Sigmoid colon (tissue), 7 donors: Measurements from ENCODE around the gene ZW10. TPM values are rescaled to one million over a fixed set of nuclear protein-coding genes. Genes with fewer than 3 reads are reported as not detected.

Source experiments
- DNase-seq: peaks from one replicate; pipeline ENCODE4 v3.0.0-alpha.2; 2019
- H3K27ac ChIP-seq, 4 donors: fragments of 200-600 bp; sonication (generic); one replicate each; pipeline ENCODE4 v1.5.1; 2016 to 2019; ENCODE audit warnings: mild to moderate bottlenecking in 1 of 4
- H3K27me3 ChIP-seq, 3 donors: fragments of 200-600 bp; sonication (generic); one replicate each; pipeline ENCODE4 v1.5.1; 2019; ENCODE audit warnings: mild to moderate bottlenecking in 1 of 3
- H3K36me3 ChIP-seq, 4 donors: fragments of 200-600 bp; sonication (generic); one replicate each; pipeline ENCODE4 v1.5.1; 2016 to 2019
- H3K4me1 ChIP-seq, 4 donors: fragments of 200-600 bp; sonication (generic); one replicate each; pipeline ENCODE4 v1.5.1; 2017 to 2019
- H3K4me3 ChIP-seq, 4 donors: fragments of 200-600 bp; sonication (generic); one replicate each; pipeline ENCODE4 v1.5.1; 2017 to 2019; ENCODE audit warnings: mild to moderate bottlenecking in 2 of 4, moderate library complexity in 1 of 4
- H3K9me3 ChIP-seq, 4 donors: fragments of 200-600 bp in 3 of 4; sonication (generic) in 3 of 4; one replicate each; pipeline versions ENCODE4 v1.5.1 to v1.6.1; 2013 to 2019
- EP300 ChIP-seq, 4 donors: sonication (generic); formaldehyde crosslinking; IDR thresholded peaks; one replicate each; pipeline ENCODE4 v1.6.1; 2017; ENCODE audit warnings: antibody characterized with exemption in 4 of 4
- POLR2A ChIP-seq, 2 donors: fragments of 450-650 bp; IDR thresholded peaks; one replicate each; pipeline ENCODE4 v1.6.1; 2016; ENCODE audit warnings: antibody characterized with exemption in 2 of 2, mild to moderate bottlenecking in 2 of 2, moderate library complexity in 2 of 2
- POLR2AphosphoS5 ChIP-seq, 4 donors: sonication (generic); formaldehyde crosslinking; IDR thresholded peaks; one replicate each; pipeline ENCODE4 v1.6.1; 2017; ENCODE audit warnings: antibody characterized with exemption in 4 of 4
- WGBS, 2 donors: extraction: QIAGEN DNeasy Blood & Tissue Kit; methylation state at CpG; one replicate each; pipeline ENCODE4 v1.1.7; 2013; 5-methylcytosine and 5-hydroxymethylcytosine counted together
- intact Hi-C: fragments of 100-400 bp; cut with DNase I; formaldehyde crosslinking; loops from one replicate; pipeline ENCODE4 v1.15.1; 2023
- polyA plus RNA-seq, 3 donors: library from polyadenylated mRNA; stranded (reverse); fragments of 200-250 nt; gene quantifications; one replicate each; pipeline ENCODE4 v1.2.3, GENCODE V29; 2013
- small RNA-seq, 3 donors: library from RNA; depleted of rRNA; stranded (forward); fragments of <200 nt; gene quantifications; one replicate each; pipeline ENCODE3, GENCODE V24; 2016
- total RNA-seq, 4 donors: library from RNA; depleted of rRNA; stranded (reverse); fragments of >200 nt; gene quantifications; one replicate each; pipeline ENCODE4 v1.1.0, GENCODE V29; 2016
- TF ChIP-seq, protein P1 (sequence below), 4 experiments: fragments of 450-650 bp in 3 of 4; fragments of 200-600 bp in 1 of 4; IDR thresholded peaks; one replicate each; pipeline ENCODE4 v1.5.1; 2016 to 2019; ENCODE audit warnings: antibody characterized with exemption in 4 of 4, mild to moderate bottlenecking in 3 of 4, moderate library complexity in 2 of 4
- donor health status: healthy with polysubstance abuse.
- donor health status: Bipolar disorder and iron deficiency.
- donor health status: healthy.

The ZW10 gene
- total and polyA plus RNA-seq, 7 donors = 6.5 to 14.4 (median 9.8) TPM

GRCh38 chr11:113683481-113684046 is 89.9 kb downstream of the ZW10 start:
- H3K4me1 ChIP-seq = peaks cover 0 to 22% (median 13%) of the 10 kb centered on the region in 4 donors
- 34 to 67% methylated on average over 6 of the region's 6 CpGs for WGBS, 2 donors
- no peak for DNase-seq
- no peaks in the 10 kb centered on the region for H3K36me3 ChIP-seq
- intact Hi-C loops = no loop called here
- no peaks in the 10 kb centered on the region for H3K27me3 ChIP-seq
- no peak for TF ChIP-seq EP300 (IDR thresholded peaks at IDR 0.05)
- TF ChIP-seq, protein P1, sequence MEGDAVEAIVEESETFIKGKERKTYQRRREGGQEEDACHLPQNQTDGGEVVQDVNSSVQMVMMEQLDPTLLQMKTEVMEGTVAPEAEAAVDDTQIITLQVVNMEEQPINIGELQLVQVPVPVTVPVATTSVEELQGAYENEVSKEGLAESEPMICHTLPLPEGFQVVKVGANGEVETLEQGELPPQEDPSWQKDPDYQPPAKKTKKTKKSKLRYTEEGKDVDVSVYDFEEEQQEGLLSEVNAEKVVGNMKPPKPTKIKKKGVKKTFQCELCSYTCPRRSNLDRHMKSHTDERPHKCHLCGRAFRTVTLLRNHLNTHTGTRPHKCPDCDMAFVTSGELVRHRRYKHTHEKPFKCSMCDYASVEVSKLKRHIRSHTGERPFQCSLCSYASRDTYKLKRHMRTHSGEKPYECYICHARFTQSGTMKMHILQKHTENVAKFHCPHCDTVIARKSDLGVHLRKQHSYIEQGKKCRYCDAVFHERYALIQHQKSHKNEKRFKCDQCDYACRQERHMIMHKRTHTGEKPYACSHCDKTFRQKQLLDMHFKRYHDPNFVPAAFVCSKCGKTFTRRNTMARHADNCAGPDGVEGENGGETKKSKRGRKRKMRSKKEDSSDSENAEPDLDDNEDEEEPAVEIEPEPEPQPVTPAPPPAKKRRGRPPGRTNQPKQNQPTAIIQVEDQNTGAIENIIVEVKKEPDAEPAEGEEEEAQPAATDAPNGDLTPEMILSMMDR (IDR thresholded peaks at IDR 0.05) = no peak
- no peak for TF ChIP-seq POLR2A (IDR thresholded peaks at IDR 0.05)
- no peak for TF ChIP-seq POLR2AphosphoS5 (IDR thresholded peaks at IDR 0.05)
- H3K27ac ChIP-seq = no peak overlapping the region
- H3K9me3 ChIP-seq = no peaks in the 10 kb centered on the region
- no peak overlapping the region for H3K4me3 ChIP-seq

Small RNA genes within 50 kb of the gene (small RNA-seq; reads per million reads assigned to genes)
- gene LRRC37A13P = 0 reads per million in 3 donors
- gene RPS29P19 = 0 reads per million in 3 donors

Other genes starting within 250 kb of the ZW10 start
- 1 to 10 TPM in 1 of 4 donors, under 1 TPM in 3; 0.36 to 1.4 (median 0.60) TPM for gene TMPRSS5, start 67.4 kb downstream of the ZW10 start, total RNA-seq
- gene TMPRSS5, start 67.4 kb downstream of the ZW10 start, polyA plus RNA-seq = under 1 TPM in 1 of 3 donors, not detected in 2; 0.28 TPM
- gene CLDN25, start 6.1 kb upstream of the ZW10 start, total RNA-seq = not detected
- gene CLDN25, start 6.1 kb upstream of the ZW10 start, polyA plus RNA-seq = not detected
- gene USP28, start 101.9 kb upstream of the ZW10 start, total RNA-seq = 10 to 100 TPM; 25.0 to 37.5 (median 31.9) TPM
- 10 to 100 TPM in 1 of 3 donors, 1 to 10 TPM in 2; 5.4 to 10.8 (median 7.4) TPM for gene USP28, start 101.9 kb upstream of the ZW10 start, polyA plus RNA-seq
- not detected for gene HTR3B, start 131.1 kb upstream of the ZW10 start, total RNA-seq
- under 1 TPM in 1 of 3 donors, not detected in 2; 0.07 TPM for gene HTR3B, start 131.1 kb upstream of the ZW10 start, polyA plus RNA-seq
- 1 to 10 TPM; 1.1 to 4.5 (median 2.8) TPM for gene HTR3A, start 201.4 kb upstream of the ZW10 start, total RNA-seq
- 1 to 10 TPM in 1 of 3 donors, not detected in 2; 1.5 TPM for gene HTR3A, start 201.4 kb upstream of the ZW10 start, polyA plus RNA-seq